SU-DHL-6 (cell line): ENCODE results near the gene MSANTD3.

Experiments used
- H2AFZ ChIP-seq: fragments of 200-600 bp; sonication (generic); 2 replicates; pipeline ENCODE4 v1.6.1; 2014; ENCODE audit warnings: low read depth, mild to moderate bottlenecking, moderate library complexity, mixed read lengths, antibody characterized with exemption, low read length; ENCODE audit not compliant: severe bottlenecking
- H3F3A ChIP-seq: fragments of 200-600 bp; shearing (Covaris generic); 2 replicates; pipeline ENCODE4 v1.6.0; 2016; ENCODE audit warnings: antibody characterized with exemption, mild to moderate bottlenecking; ENCODE audit not compliant: insufficient read depth
- H3K27ac ChIP-seq: fragments of 200-600 bp; sonication (generic); 2 replicates; pipeline ENCODE4 v1.5.1; 2016; ENCODE audit warnings: low read depth, mild to moderate bottlenecking, low read length, moderate library complexity, mixed read lengths
- H3K27me3 ChIP-seq: fragments of 200-600 bp; sonication (generic), shearing (Covaris generic); 2 replicates; pipeline ENCODE4 v1.6.0; 2014; ENCODE audit warnings: mild to moderate bottlenecking, low read length
- H3K36me3 ChIP-seq: fragments of 200-600 bp; sonication (generic); 2 replicates; pipeline ENCODE4 v1.6.1; 2014; ENCODE audit warnings: mild to moderate bottlenecking, low read length, mixed read lengths
- H3K4me2 ChIP-seq: fragments of 300-600, 200-600 bp; shearing (Covaris generic), sonication (generic); 2 replicates; pipeline ENCODE4 v1.6.0; 2014; ENCODE audit warnings: low read length, low read depth, mild to moderate bottlenecking; ENCODE audit not compliant: poor library complexity, severe bottlenecking
- H3K4me3 ChIP-seq: fragments of 200-600 bp; sonication (generic); 2 replicates; pipeline ENCODE4 v1.5.1; 2014; ENCODE audit warnings: antibody characterized with exemption, low read length, mild to moderate bottlenecking, mixed read lengths; ENCODE audit not compliant: insufficient read depth, poor library complexity, severe bottlenecking
- H3K79me2 ChIP-seq: fragments of 200-600 bp; sonication (generic); 2 replicates; pipeline ENCODE4 v1.6.1; 2014; ENCODE audit warnings: mild to moderate bottlenecking, low read length, moderate library complexity; ENCODE audit not compliant: insufficient read depth
- H3K9ac ChIP-seq: fragments of 200-600 bp; sonication (generic); 2 replicates; pipeline ENCODE4 v1.7.0; 2014; ENCODE audit warnings: mild to moderate bottlenecking, low read length
- H3K9me2 ChIP-seq: fragments of 200-600 bp; sonication (generic); replicated peaks from 2 replicates; pipeline ENCODE4 v1.6.1; 2014; ENCODE audit warnings: low read length; ENCODE audit not compliant: insufficient read depth
- H3K9me3 ChIP-seq: fragments of 200-600 bp; sonication (generic); 2 replicates; pipeline ENCODE4 v1.6.1; 2014; ENCODE audit warnings: low read length, mixed read lengths; ENCODE audit not compliant: insufficient read depth
- H4K20me1 ChIP-seq: fragments of 200-600 bp; sonication (generic); 2 replicates; pipeline ENCODE4 v1.6.1; 2014; ENCODE audit warnings: low read depth, mild to moderate bottlenecking, antibody characterized with exemption, low read length, moderate library complexity, mixed read lengths
- CTCF ChIP-seq: fragments of 200-600 bp; sonication (generic); IDR thresholded peaks from one replicate; pipeline ENCODE4 v1.5.1; 2017; ENCODE audit warnings: antibody characterized with exemption, mild to moderate bottlenecking, low read length, moderate library complexity; ENCODE audit not compliant: insufficient read depth, poor library complexity, severe bottlenecking
- EZH2phosphoT487 ChIP-seq: fragments of 200-600 bp; sonication (generic), shearing (Covaris generic); conservative IDR thresholded peaks from 2 replicates; pipeline ENCODE4 v1.6.1; 2018; ENCODE audit warnings: mild to moderate bottlenecking, antibody characterized with exemption, low read length, moderate library complexity, mixed read lengths

MSANTD3 gene

GRCh38 chr9:100408546-100409175, 18.3 kb upstream of the MSANTD3 start:
- TF ChIP-seq EZH2phosphoT487: no peak
- no peak for TF ChIP-seq CTCF
- H3K4me2 ChIP-seq: no peak overlapping the region
- no peak overlapping the region for H3K9ac ChIP-seq
- H2AFZ ChIP-seq: no peak overlapping the region
- H3K9me2 ChIP-seq: no peaks in the 10 kb centered on the region
- no peaks in the 10 kb centered on the region for H3K36me3 ChIP-seq
- no peaks in the 10 kb centered on the region for H3K9me3 ChIP-seq
- H3K27me3 ChIP-seq: no peaks in the 10 kb centered on the region
- no peaks in the 10 kb centered on the region for H3F3A ChIP-seq
- H3K27ac ChIP-seq: no peak overlapping the region
- H3K79me2 ChIP-seq: no peaks in the 10 kb centered on the region
- H3K4me3 ChIP-seq: no peak overlapping the region
- no peaks in the 10 kb centered on the region for H4K20me1 ChIP-seq

GRCh38 chr9:100409176-100409556, 17.8 kb upstream of the MSANTD3 start:
- H3K27me3 ChIP-seq: no peaks in the 10 kb centered on the region
- H2AFZ ChIP-seq: no peak overlapping the region

GRCh38 chr9:100411472-100412283, 15.3 kb upstream of the MSANTD3 start:
- TF ChIP-seq EZH2phosphoT487: no peak
- no peak for TF ChIP-seq CTCF
- Histone ChIP-seq H3K27me3 (no peaks in the 10 kb centered on the region), H3K9me3 (no peaks in the 10 kb centered on the region), H3K4me3 (peak overlapping the region; percentile 54), H3K79me2 (no peaks in the 10 kb centered on the region), H2AFZ (peak overlapping the region; percentile 95), H3K27ac (no peak overlapping the region), H3K36me3 (no peaks in the 10 kb centered on the region), H3K9me2 (no peaks in the 10 kb centered on the region), H3K4me2 (peak overlapping the region; percentile 64), H3K9ac (peak overlapping the region; percentile 49), H3F3A (no peaks in the 10 kb centered on the region), H4K20me1 (no peaks in the 10 kb centered on the region)

More at GRCh38 chr9:100409176-100409556, 17.8 kb upstream of the MSANTD3 start:
- H3K9ac ChIP-seq: no peak overlapping the region
- H3K36me3 ChIP-seq: no peaks in the 10 kb centered on the region
- no peaks in the 10 kb centered on the region for H3F3A ChIP-seq
- H4K20me1 ChIP-seq: no peaks in the 10 kb centered on the region
- no peak overlapping the region for H3K4me2 ChIP-seq
- no peak overlapping the region for H3K4me3 ChIP-seq
- TF ChIP-seq EZH2phosphoT487 (no peak), CTCF (no peak)
- H3K9me3 ChIP-seq: no peaks in the 10 kb centered on the region
- H3K27ac ChIP-seq: no peak overlapping the region
- H3K9me2 ChIP-seq: no peaks in the 10 kb centered on the region
- H3K79me2 ChIP-seq: no peaks in the 10 kb centered on the region
